HEK293 (cell line): ENCODE measurements around the gene OSBP.

ENCODE experiments used
- ELK4 ChIP-seq: IDR thresholded peaks from 2 replicates; pipeline ENCODE4 v1.6.1; 2011; ENCODE audit warnings: mild to moderate bottlenecking, low read depth, low read length, borderline replicate concordance
- KLF1 ChIP-seq: fragments of 450-650 bp; formaldehyde crosslinking; IDR thresholded peaks from 2 replicates; pipeline ENCODE4 v1.5.1; 2016; ENCODE audit warnings: missing biosample characterization, missing genetic modification characterization
- RBAK ChIP-seq: fragments of 450-650 bp; formaldehyde crosslinking; IDR thresholded peaks from 2 replicates; pipeline ENCODE4 v1.5.1; 2016; ENCODE audit warnings: missing biosample characterization, missing genetic modification characterization
- TCF7L2 ChIP-seq: IDR thresholded peaks from 2 replicates; pipeline ENCODE4 v1.6.1; 2011; ENCODE audit warnings: low read depth, mild to moderate bottlenecking, inconsistent platforms, low read length, moderate library complexity, borderline replicate concordance
- ZBTB17 ChIP-seq: fragments of 450-650 bp; formaldehyde crosslinking; IDR thresholded peaks from 2 replicates; pipeline ENCODE4 v1.5.1; 2016; ENCODE audit warnings: missing biosample characterization, missing genetic modification characterization
- ZNF132 ChIP-seq: fragments of 450-650 bp; formaldehyde crosslinking; IDR thresholded peaks from 2 replicates; pipeline ENCODE4 v1.5.1; 2017; ENCODE audit warnings: missing biosample characterization, missing genetic modification characterization, borderline replicate concordance
- ZNF140 ChIP-seq: fragments of 450-650 bp; formaldehyde crosslinking; IDR thresholded peaks from 2 replicates; pipeline ENCODE4 v1.5.1; 2016; ENCODE audit warnings: missing biosample characterization, missing genetic modification characterization
- ZNF2 ChIP-seq: fragments of 450-650 bp; formaldehyde crosslinking; IDR thresholded peaks from 2 replicates; pipeline ENCODE4 v1.5.1; 2016; ENCODE audit warnings: missing biosample characterization, missing genetic modification characterization
- ZNF214 ChIP-seq: fragments of 450-650 bp; formaldehyde crosslinking; IDR thresholded peaks from 2 replicates; pipeline ENCODE4 v1.5.1; 2017; ENCODE audit warnings: missing biosample characterization, mild to moderate bottlenecking, missing genetic modification characterization, borderline replicate concordance
- ZNF221 ChIP-seq: fragments of 450-650 bp; formaldehyde crosslinking; IDR thresholded peaks from 2 replicates; pipeline ENCODE4 v1.5.1; 2017; ENCODE audit warnings: missing biosample characterization, missing genetic modification characterization, borderline replicate concordance
- ZNF26 ChIP-seq: fragments of 450-650 bp; formaldehyde crosslinking; IDR thresholded peaks from 2 replicates; pipeline ENCODE4 v1.5.1; 2016; ENCODE audit warnings: missing biosample characterization, missing genetic modification characterization
- ZNF292 ChIP-seq: fragments of 450-650 bp; formaldehyde crosslinking; IDR thresholded peaks from 2 replicates; pipeline ENCODE4 v1.5.1; 2016; ENCODE audit warnings: low read depth, missing biosample characterization, missing genetic modification characterization, borderline replicate concordance
- ZNF366 ChIP-seq: fragments of 450-650 bp; formaldehyde crosslinking; conservative IDR thresholded peaks from 2 replicates; pipeline ENCODE4 v1.5.1; 2016; ENCODE audit warnings: missing biosample characterization, missing genetic modification characterization
- ZNF404 ChIP-seq: fragments of 450-650 bp; formaldehyde crosslinking; IDR thresholded peaks from 2 replicates; pipeline ENCODE4 v1.5.1; 2017; ENCODE audit warnings: missing biosample characterization, missing genetic modification characterization
- ZNF529 ChIP-seq: fragments of 450-650 bp; formaldehyde crosslinking; IDR thresholded peaks from 2 replicates; pipeline ENCODE4 v1.5.1; 2017; ENCODE audit warnings: missing genetic modification characterization, missing biosample characterization; ENCODE audit not compliant: insufficient replicate concordance
- ZNF571 ChIP-seq: fragments of 450-650 bp; formaldehyde crosslinking; IDR thresholded peaks from 2 replicates; pipeline ENCODE4 v1.5.0; 2017; ENCODE audit warnings: missing biosample characterization, missing genetic modification characterization
- ZNF664 ChIP-seq: fragments of 450-650 bp; formaldehyde crosslinking; IDR thresholded peaks from 2 replicates; pipeline ENCODE4 v1.5.1; 2016; ENCODE audit warnings: missing biosample characterization, missing genetic modification characterization
- ZNF768 ChIP-seq: fragments of 450-650 bp; formaldehyde crosslinking; IDR thresholded peaks from 2 replicates; pipeline ENCODE4 v1.5.1; 2018; ENCODE audit warnings: missing biosample characterization, mild to moderate bottlenecking, missing genetic modification characterization
- ZNF830 ChIP-seq: fragments of 450-650 bp; IDR thresholded peaks from 2 replicates; pipeline ENCODE4 v1.5.0; 2018; ENCODE audit warnings: missing biosample characterization, missing genetic modification characterization, low read depth, mild to moderate bottlenecking, moderate library complexity
- TF ChIP-seq, protein P1 (sequence below): fragments of 450-650 bp; formaldehyde crosslinking; IDR thresholded peaks from 2 replicates; pipeline ENCODE4 v1.5.1; 2016; ENCODE audit warnings: missing biosample characterization, missing genetic modification characterization
- TF ChIP-seq, protein P2 (sequence below): fragments of 450-650 bp; formaldehyde crosslinking; IDR thresholded peaks from 2 replicates; pipeline ENCODE4 v1.5.1; 2016; ENCODE audit warnings: missing biosample characterization, missing genetic modification characterization, borderline replicate concordance
- TF ChIP-seq, protein P3 (sequence below): fragments of 450-650 bp; formaldehyde crosslinking; IDR thresholded peaks from 2 replicates; pipeline ENCODE4 v1.5.1; 2017; ENCODE audit warnings: missing biosample characterization, mild to moderate bottlenecking, missing genetic modification characterization, moderate library complexity

The OSBP gene

GRCh38 chr11:59550842-59551658 lies 64.5 kb downstream of the OSBP start (continued):
- TF ChIP-seq ZNF529, result no peak
- no peak for TF ChIP-seq ZNF140 (tag by site-specific recombination)
- TF ChIP-seq, protein P1, sequence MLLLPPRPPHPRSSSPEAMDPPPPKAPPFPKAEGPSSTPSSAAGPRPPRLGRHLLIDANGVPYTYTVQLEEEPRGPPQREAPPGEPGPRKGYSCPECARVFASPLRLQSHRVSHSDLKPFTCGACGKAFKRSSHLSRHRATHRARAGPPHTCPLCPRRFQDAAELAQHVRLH (tag by site-specific recombination), result peak; percentile 90
- peak; percentile 53; the same call in 1 of the 2 replicates for TF ChIP-seq ZBTB17
- no peak for TF ChIP-seq ZNF132 (tag by site-specific recombination)
- TF ChIP-seq ZNF571 (tag by site-specific recombination), result no peak
- no peak for TF ChIP-seq ZNF292 (tag by site-specific recombination)
- TF ChIP-seq TCF7L2, result no peak
- TF ChIP-seq ZNF404 (tag by site-specific recombination), result no peak
- TF ChIP-seq, protein P2, sequence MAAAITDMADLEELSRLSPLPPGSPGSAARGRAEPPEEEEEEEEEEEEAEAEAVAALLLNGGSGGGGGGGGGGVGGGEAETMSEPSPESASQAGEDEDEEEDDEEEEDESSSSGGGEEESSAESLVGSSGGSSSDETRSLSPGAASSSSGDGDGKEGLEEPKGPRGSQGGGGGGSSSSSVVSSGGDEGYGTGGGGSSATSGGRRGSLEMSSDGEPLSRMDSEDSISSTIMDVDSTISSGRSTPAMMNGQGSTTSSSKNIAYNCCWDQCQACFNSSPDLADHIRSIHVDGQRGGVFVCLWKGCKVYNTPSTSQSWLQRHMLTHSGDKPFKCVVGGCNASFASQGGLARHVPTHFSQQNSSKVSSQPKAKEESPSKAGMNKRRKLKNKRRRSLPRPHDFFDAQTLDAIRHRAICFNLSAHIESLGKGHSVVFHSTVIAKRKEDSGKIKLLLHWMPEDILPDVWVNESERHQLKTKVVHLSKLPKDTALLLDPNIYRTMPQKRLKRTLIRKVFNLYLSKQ, result no peak
- TF ChIP-seq KLF1, result no peak
- TF ChIP-seq RBAK (tag by site-specific recombination), result no peak
- TF ChIP-seq ZNF664, result 0 out of 2 replicates have a peak, but pooled peaks have one; percentile 35
- 0 out of 2 replicates have a peak, but pooled peaks have one; percentile 2 for TF ChIP-seq ZNF830 (tag by site-specific recombination)
- no peak for TF ChIP-seq ZNF768 (tag by site-specific recombination)
- TF ChIP-seq, protein P3, sequence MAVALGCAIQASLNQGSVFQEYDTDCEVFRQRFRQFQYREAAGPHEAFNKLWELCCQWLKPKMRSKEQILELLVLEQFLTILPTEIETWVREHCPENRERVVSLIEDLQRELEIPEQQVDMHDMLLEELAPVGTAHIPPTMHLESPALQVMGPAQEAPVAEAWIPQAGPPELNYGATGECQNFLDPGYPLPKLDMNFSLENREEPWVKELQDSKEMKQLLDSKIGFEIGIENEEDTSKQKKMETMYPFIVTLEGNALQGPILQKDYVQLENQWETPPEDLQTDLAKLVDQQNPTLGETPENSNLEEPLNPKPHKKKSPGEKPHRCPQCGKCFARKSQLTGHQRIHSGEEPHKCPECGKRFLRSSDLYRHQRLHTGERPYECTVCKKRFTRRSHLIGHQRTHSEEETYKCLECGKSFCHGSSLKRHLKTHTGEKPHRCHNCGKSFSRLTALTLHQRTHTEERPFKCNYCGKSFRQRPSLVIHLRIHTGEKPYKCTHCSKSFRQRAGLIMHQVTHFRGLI (tag by site-specific recombination), result no peak
- TF ChIP-seq ZNF221 (tag by site-specific recombination), result 0 out of 2 replicates have a peak, but pooled peaks have one; percentile 24
- peak; percentile 25; the same call in 1 of the 2 replicates for TF ChIP-seq ZNF2
- TF ChIP-seq ZNF366, result peak; percentile 83
- no peak for TF ChIP-seq ELK4
- TF ChIP-seq ZNF26 (tag by site-specific recombination), result no peak
- TF ChIP-seq ZNF214 (tag by site-specific recombination), result no peak
- TF ChIP-seq, all 188 proteins: peak for 25
